ENCODE results near the gene CCDC71L.
"Not testable (repeated sequence)": the region's sequence is repeated elsewhere in the genome, so short reads cannot be mapped to it uniquely, and the experiment has no call there.

The CCDC71L gene

GRCh38 chr7:106660862-106661720, at the start of gene CCDC71L:
TSS of gene CCDC71L (minus strand) at chr7:106661158. CDS start at chr7:106660896, 262 bp downstream.
- peak; percentile 91 for DNase-seq (ENCODE audit: low spot score)

- not testable (repeated sequence) for DNase-seq (ENCODE audit: low spot score)
These were observed 48.6 kb upstream of the CCDC71L start for GRCh38 chr7:106709604-106710003.

GRCh38 chr7:106704000-106704840, 43.3 kb upstream of the CCDC71L start:
- DNase-seq (ENCODE audit: low spot score) = no peak

GRCh38 chr7:106693677-106694353, 32.9 kb upstream of the CCDC71L start:
- no peak for DNase-seq (ENCODE audit: low spot score)

- no peak for DNase-seq (ENCODE audit: low spot score)
These were observed 31.6 kb upstream of the CCDC71L start for GRCh38 chr7:106692450-106693051.

- not testable (repeated sequence) for DNase-seq (ENCODE audit: low spot score)
These were observed 27.2 kb upstream of the CCDC71L start for GRCh38 chr7:106688161-106688560.

- no peak for DNase-seq (ENCODE audit: low spot score)
These were observed 23.0 kb upstream of the CCDC71L start for GRCh38 chr7:106683941-106684340.

GRCh38 chr7:106681815-106682495, 21.0 kb upstream of the CCDC71L start:
- DNase-seq (ENCODE audit: low spot score) = no peak

- no peak for DNase-seq (ENCODE audit: low spot score)
These were observed 18.4 kb upstream of the CCDC71L start for GRCh38 chr7:106679153-106679931.

GRCh38 chr7:106678795-106679152, 17.8 kb upstream of the CCDC71L start:
- DNase-seq (ENCODE audit: low spot score) = no peak

GRCh38 chr7:106676506-106676905, 15.5 kb upstream of the CCDC71L start:
- DNase-seq (ENCODE audit: low spot score) = not testable (repeated sequence)

- DNase-seq (ENCODE audit: low spot score) = not testable (repeated sequence)
These were observed 12.7 kb upstream of the CCDC71L start for GRCh38 chr7:106673688-106674087.

- not testable (repeated sequence) for DNase-seq (ENCODE audit: low spot score)
These were observed 11.0 kb upstream of the CCDC71L start for GRCh38 chr7:106671930-106672329.

GRCh38 chr7:106671160-106671559, 10.2 kb upstream of the CCDC71L start:
- no peak for DNase-seq (ENCODE audit: low spot score)

GRCh38 chr7:106668861-106669524, 8.0 kb upstream of the CCDC71L start:
- no peak for DNase-seq (ENCODE audit: low spot score)

GRCh38 chr7:106666353-106666752, 5.4 kb upstream of the CCDC71L start:
- DNase-seq (ENCODE audit: low spot score) = no peak

GRCh38 chr7:106664343-106664742, 3.4 kb upstream of the CCDC71L start:
- DNase-seq (ENCODE audit: low spot score) = no peak

- DNase-seq (ENCODE audit: low spot score) = peak; percentile 75
These were observed 746 bp downstream of the CCDC71L start for GRCh38 chr7:106659963-106660861.

Measured in left forelimb (tissue), 1 donor.